A549 (cell line): Measurements from ENCODE around the gene ANXA3. TPM values are rescaled to one million over a fixed set of nuclear protein-coding genes. Genes with fewer than 3 reads are reported as not detected.

ENCODE experiments used
- ATAC-seq, 2 experiments: fragments of 200-7000 bp in 1 of 2; fragments of >200 bp in 1 of 2; cut with Nextera tagmentation in 1 of 2; cut with Tn5 transposase in 1 of 2; 3 replicates each; pipeline versions ENCODE4 v1.8.0 to v1.9.1; 2018 to 2020; ENCODE audit warnings: mild to moderate bottlenecking in 1 of 2, moderate library complexity in 1 of 2
- CTCF ChIA-PET: fragments of 300-600 bp; sonication (Branson Sonifier 250); formaldehyde crosslinking; extraction: SDS; loops from one replicate; lab custom pipeline; 2021; ENCODE audit warnings: antibody characterized with exemption, inconsistent platforms; lab: Yijun Ruan, JAX
- POLR2A ChIA-PET: fragments of 350-600 bp; formaldehyde crosslinking; extraction: SDS; loops from one replicate; lab custom pipeline; 2021; ENCODE audit warnings: antibody characterized with exemption, inconsistent platforms; lab: Yijun Ruan, JAX
- DNase-seq, 2 experiments: peaks; one replicate each; pipeline versions ENCODE4 v3.0.0 to v3.0.0-alpha.2; 2011 to 2016; ENCODE audit warnings: low read depth in 1 of 2, low spot score in 1 of 2
- FAIRE-seq: peaks from 2 replicates; lab custom pipeline; 2011; peaks lifted over from hg19 to GRCh38; lab: Jason Lieb, UNC
- H3K27ac ChIP-seq, 2 experiments: fragments of >200 bp; sonication (Bioruptor Twin); formaldehyde crosslinking; 3 replicates each; pipeline ENCODE4 v1.5.1; 2016 to 2017
- H3K4me1 ChIP-seq: fragments of >200 bp; sonication (Bioruptor Twin); formaldehyde crosslinking; 3 replicates; pipeline ENCODE4 v1.6.1; 2016
- H3K4me2 ChIP-seq: fragments of >200 bp; sonication (Bioruptor Twin); formaldehyde crosslinking; 3 replicates; pipeline ENCODE4 v1.6.1; 2016
- H3K4me3 ChIP-seq: fragments of >200 bp; sonication (Bioruptor Twin); formaldehyde crosslinking; 3 replicates; pipeline ENCODE4 v1.5.1; 2016
- H3K9me3 ChIP-seq: fragments of >200 bp; sonication (Bioruptor Twin); formaldehyde crosslinking; 3 replicates; pipeline ENCODE4 v1.6.1; 2016
- BHLHE40 ChIP-seq: IDR thresholded peaks from 2 replicates; pipeline ENCODE4 v1.6.1; 2012; ENCODE audit warnings: low read depth, low read length, inconsistent platforms
- CBX2 ChIP-seq: fragments of 200-600 bp; sonication (generic); IDR thresholded peaks from 2 replicates; pipeline ENCODE4 v1.6.1; 2016; ENCODE audit warnings: low read depth, mild to moderate bottlenecking, borderline replicate concordance
- EP300 ChIP-seq, 2 experiments: fragments of >200 bp; sonication (Bioruptor Twin); formaldehyde crosslinking; IDR thresholded peaks; 2 replicates in 1 of 2; 3 replicates in 1 of 2; pipeline ENCODE4 v1.6.1; 2016 to 2017
- FOSB ChIP-seq: fragments of 250-450 bp; sonication (Bioruptor Pico); IDR thresholded peaks from 2 replicates; pipeline ENCODE4 v1.5.0; 2020; ENCODE audit warnings: mild to moderate bottlenecking, moderate library complexity
- FOSL2 ChIP-seq, 2 experiments: fragments of 450-650 bp in 1 of 2; fragments of >200 bp in 1 of 2; sonication (Bioruptor Twin) in 1 of 2; formaldehyde crosslinking; IDR thresholded peaks; 2 replicates each; pipeline versions ENCODE4 v1.5.0 to v1.6.1; 2016 to 2020; ENCODE audit warnings: mild to moderate bottlenecking in 1 of 2, moderate library complexity in 1 of 2
- FOXS1 ChIP-seq: fragments of 250-450 bp; sonication (Bioruptor Pico); IDR thresholded peaks from 2 replicates; pipeline ENCODE4 v1.5.0; 2020; ENCODE audit warnings: mild to moderate bottlenecking, moderate library complexity
- KDM1A ChIP-seq: fragments of 200-600 bp; sonication (generic); IDR thresholded peaks from 2 replicates; pipeline ENCODE4 v1.6.1; 2016; ENCODE audit warnings: low read depth, mild to moderate bottlenecking
- NFE2L2 ChIP-seq: fragments of 150-350 bp; conservative IDR thresholded peaks from 2 replicates; pipeline ENCODE4 v1.6.1; 2014; ENCODE audit warnings: low read length
- NPAS2 ChIP-seq: fragments of 250-450 bp; sonication (Bioruptor Pico); IDR thresholded peaks from 2 replicates; pipeline ENCODE4 v1.8.0; 2022; ENCODE audit warnings: mild to moderate bottlenecking, moderate library complexity, borderline replicate concordance
- NR3C1 ChIP-seq: fragments of >200 bp; sonication (Bioruptor Twin); formaldehyde crosslinking; IDR thresholded peaks from 3 replicates; pipeline ENCODE4 v1.6.1; 2017
- RAD21 ChIP-seq, 2 experiments: fragments of >200 bp in 1 of 2; sonication (Bioruptor Twin) in 1 of 2; formaldehyde crosslinking in 1 of 2; IDR thresholded peaks in 1 of 2; conservative IDR thresholded peaks in 1 of 2; 2 replicates in 1 of 2; 3 replicates in 1 of 2; pipeline ENCODE4 v1.6.1; 2012 to 2018; ENCODE audit warnings: inconsistent platforms in 1 of 2
- RCOR1 ChIP-seq: fragments of 150-350 bp; IDR thresholded peaks from 2 replicates; pipeline ENCODE4 v1.6.1; 2014; ENCODE audit warnings: antibody characterized with exemption, low read length, low read depth
- SREBF2 ChIP-seq: fragments of 450-650 bp; IDR thresholded peaks from 2 replicates; pipeline ENCODE4 v1.6.1; 2014; ENCODE audit warnings: mild to moderate bottlenecking, moderate library complexity
- TFCP2L1 ChIP-seq: fragments of 250-450 bp; sonication (Bioruptor Pico); IDR thresholded peaks from 2 replicates; pipeline ENCODE4 v1.5.0; 2021; ENCODE audit warnings: mild to moderate bottlenecking
- ZFP36 ChIP-seq: fragments of 450-650 bp; IDR thresholded peaks from 2 replicates; pipeline ENCODE4 v1.6.1; 2014; ENCODE audit warnings: borderline replicate concordance; ENCODE audit not compliant: partially characterized antibody
- ZSCAN20 ChIP-seq: fragments of 250-450 bp; sonication (Bioruptor Pico); IDR thresholded peaks from 2 replicates; pipeline ENCODE4 v1.8.0; 2022; ENCODE audit warnings: mild to moderate bottlenecking, moderate library complexity
- WGBS: methylation state at CpG from one replicate; pipeline ENCODE4 v1.1.6; 2017; ENCODE audit errors: missing lambda C conversion rate; 5-methylcytosine and 5-hydroxymethylcytosine counted together
- polyA plus RNA-seq, 4 experiments: library from polyadenylated mRNA; depleted of rRNA in 3 of 4; stranded (reverse); fragments of >200 nt; fragmentation: RNase III in 1 of 4; extraction: RNeasy Plus Mini Kit Qiagen cat#74134 plus additional on column Dnase treatment in 1 of 4; gene quantifications; 2 replicates in 3 of 4; 3 replicates in 1 of 4; pipeline ENCODE4 v1.2.3, GENCODE V29; 2011 to 2017
- TF ChIP-seq, protein P1 (sequence below): IDR thresholded peaks from 2 replicates; pipeline ENCODE4 v1.6.1; 2012
- TF ChIP-seq, protein P2 (sequence below): fragments of 200-600 bp; sonication (generic); IDR thresholded peaks from 2 replicates; pipeline ENCODE4 v1.6.1; 2016; ENCODE audit warnings: antibody characterized with exemption, mild to moderate bottlenecking, moderate library complexity
- TF ChIP-seq, protein P3 (sequence below): IDR thresholded peaks from 2 replicates; pipeline ENCODE4 v1.6.1; 2012; ENCODE audit warnings: low read depth, borderline replicate concordance
- TF ChIP-seq, protein P4 (sequence below): fragments of >200 bp; sonication (Bioruptor Twin); formaldehyde crosslinking; IDR thresholded peaks from 2 replicates; pipeline ENCODE4 v1.6.1; 2016
- TF ChIP-seq, protein P5 (sequence below): fragments of >200 bp; sonication (Bioruptor Twin); formaldehyde crosslinking; IDR thresholded peaks from 3 replicates; pipeline ENCODE4 v1.5.1; 2016
- TF ChIP-seq, protein P6 (sequence below): fragments of >200 bp; sonication (Bioruptor Twin); formaldehyde crosslinking; IDR thresholded peaks from 3 replicates; pipeline ENCODE4 v1.6.1; 2016

ANXA3 gene
- polyA plus RNA-seq, 2 of the 4 experiments (the other 2 are of a cell fraction) = 126 to 134 TPM

DNA sequence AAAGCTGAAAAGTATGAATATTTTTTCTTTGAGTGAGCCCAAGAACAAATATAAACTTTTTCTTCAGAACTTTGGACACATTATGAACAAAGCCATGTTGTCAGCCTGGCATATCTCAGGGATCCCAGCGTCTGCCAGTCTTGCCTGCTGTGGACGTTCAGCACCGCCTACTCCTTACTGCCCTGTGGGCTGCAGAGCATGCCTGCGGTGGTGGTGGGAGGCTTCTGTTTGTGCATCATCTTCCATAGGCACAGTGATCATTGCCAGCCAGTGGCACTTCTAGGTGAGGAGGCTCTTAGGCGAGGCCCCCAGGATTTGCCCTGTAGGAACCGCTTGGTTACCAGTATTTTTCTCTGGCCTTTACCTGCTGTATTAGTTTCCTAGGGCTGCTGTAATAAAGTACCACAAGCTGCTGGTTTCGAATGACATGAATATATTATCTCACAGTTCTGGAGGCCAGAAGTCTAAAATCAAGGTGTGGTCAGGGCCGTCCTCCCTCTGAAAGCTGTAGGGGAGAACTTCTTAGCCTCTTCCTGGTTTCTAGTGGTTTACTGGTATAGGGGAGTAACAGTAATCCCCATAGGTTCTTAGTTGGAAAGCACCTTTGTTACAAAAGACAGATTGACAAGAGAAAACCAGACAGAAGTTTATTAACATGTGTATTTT, 15.4 kb downstream of the ANXA3 start:
- 66% methylated on average over 8 of the region's 8 CpGs for WGBS
- CTCF ChIA-PET = interaction anchor here (0.9 kb wide), 1 partner anchor 607 kb away, joined by 4 read pairs; no protein-coding TSS in a partner anchor
- no peak overlapping the region for H3K4me3 ChIP-seq
- H3K27ac ChIP-seq = peak overlapping the region; percentile 79 to 95
- no peaks in the 10 kb centered on the region for H3K9me3 ChIP-seq
- POLR2A ChIA-PET = no interaction called here
- DNase-seq (no peak), ATAC-seq (no peak), FAIRE-seq (no peak)
- TF ChIP-seq, protein P1, sequence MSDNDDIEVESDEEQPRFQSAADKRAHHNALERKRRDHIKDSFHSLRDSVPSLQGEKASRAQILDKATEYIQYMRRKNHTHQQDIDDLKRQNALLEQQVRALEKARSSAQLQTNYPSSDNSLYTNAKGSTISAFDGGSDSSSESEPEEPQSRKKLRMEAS = no peak
- no peak for TF ChIP-seq NFE2L2
- TF ChIP-seq RAD21 (conservative IDR thresholded peaks at IDR 0.05 in 1 of 2, IDR thresholded peaks at IDR 0.05 in 1 of 2) = no peak
- TF ChIP-seq, protein P2, sequence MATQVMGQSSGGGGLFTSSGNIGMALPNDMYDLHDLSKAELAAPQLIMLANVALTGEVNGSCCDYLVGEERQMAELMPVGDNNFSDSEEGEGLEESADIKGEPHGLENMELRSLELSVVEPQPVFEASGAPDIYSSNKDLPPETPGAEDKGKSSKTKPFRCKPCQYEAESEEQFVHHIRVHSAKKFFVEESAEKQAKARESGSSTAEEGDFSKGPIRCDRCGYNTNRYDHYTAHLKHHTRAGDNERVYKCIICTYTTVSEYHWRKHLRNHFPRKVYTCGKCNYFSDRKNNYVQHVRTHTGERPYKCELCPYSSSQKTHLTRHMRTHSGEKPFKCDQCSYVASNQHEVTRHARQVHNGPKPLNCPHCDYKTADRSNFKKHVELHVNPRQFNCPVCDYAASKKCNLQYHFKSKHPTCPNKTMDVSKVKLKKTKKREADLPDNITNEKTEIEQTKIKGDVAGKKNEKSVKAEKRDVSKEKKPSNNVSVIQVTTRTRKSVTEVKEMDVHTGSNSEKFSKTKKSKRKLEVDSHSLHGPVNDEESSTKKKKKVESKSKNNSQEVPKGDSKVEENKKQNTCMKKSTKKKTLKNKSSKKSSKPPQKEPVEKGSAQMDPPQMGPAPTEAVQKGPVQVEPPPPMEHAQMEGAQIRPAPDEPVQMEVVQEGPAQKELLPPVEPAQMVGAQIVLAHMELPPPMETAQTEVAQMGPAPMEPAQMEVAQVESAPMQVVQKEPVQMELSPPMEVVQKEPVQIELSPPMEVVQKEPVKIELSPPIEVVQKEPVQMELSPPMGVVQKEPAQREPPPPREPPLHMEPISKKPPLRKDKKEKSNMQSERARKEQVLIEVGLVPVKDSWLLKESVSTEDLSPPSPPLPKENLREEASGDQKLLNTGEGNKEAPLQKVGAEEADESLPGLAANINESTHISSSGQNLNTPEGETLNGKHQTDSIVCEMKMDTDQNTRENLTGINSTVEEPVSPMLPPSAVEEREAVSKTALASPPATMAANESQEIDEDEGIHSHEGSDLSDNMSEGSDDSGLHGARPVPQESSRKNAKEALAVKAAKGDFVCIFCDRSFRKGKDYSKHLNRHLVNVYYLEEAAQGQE = no peak
- no peak for TF ChIP-seq NPAS2
- no peak for TF ChIP-seq EP300 (IDR thresholded peaks at IDR 0.05)
- no peak for TF ChIP-seq CBX2
- no peak for TF ChIP-seq ZSCAN20 (CRISPR knock-in tag)
- H3K4me1 ChIP-seq = peaks cover 87% of the 10 kb centered on the region
- H3K4me2 ChIP-seq = peak overlapping the region; percentile 90

DNA sequence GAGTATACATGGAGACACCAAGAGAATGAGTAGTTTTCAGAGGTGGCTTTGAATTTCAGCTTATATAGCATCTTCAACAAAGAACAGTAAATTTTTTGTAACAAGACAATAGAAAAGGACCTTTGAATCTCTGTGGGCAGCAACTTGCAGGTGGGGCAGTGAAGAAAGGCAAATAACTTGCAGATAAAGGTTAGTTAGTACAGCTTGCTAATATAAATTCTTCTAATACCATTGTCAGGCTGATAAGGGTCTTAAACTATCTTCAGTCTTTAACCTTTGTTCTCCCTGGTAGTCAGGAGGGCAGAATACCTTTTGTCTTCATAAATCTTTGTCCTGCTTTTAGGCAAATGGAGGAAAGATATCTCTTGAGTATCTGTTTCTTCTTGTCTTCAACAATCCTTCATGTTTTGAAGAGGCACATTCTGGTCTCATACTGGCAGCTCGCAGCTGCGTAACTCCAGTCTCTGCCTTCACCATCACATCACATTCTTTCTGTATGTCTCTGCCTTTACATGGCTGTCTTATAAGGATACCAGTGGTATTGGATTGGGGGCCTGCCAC, 16.0 kb downstream of the ANXA3 start:
- FAIRE-seq (no peak), DNase-seq (no peak), ATAC-seq (no peak)
- H3K4me1 ChIP-seq = peaks cover 81% of the 10 kb centered on the region
- peak overlapping the region; percentile 90 for H3K4me2 ChIP-seq
- TF ChIP-seq, protein P3, sequence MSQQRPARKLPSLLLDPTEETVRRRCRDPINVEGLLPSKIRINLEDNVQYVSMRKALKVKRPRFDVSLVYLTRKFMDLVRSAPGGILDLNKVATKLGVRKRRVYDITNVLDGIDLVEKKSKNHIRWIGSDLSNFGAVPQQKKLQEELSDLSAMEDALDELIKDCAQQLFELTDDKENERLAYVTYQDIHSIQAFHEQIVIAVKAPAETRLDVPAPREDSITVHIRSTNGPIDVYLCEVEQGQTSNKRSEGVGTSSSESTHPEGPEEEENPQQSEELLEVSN = no peak
- TF ChIP-seq, protein P4, sequence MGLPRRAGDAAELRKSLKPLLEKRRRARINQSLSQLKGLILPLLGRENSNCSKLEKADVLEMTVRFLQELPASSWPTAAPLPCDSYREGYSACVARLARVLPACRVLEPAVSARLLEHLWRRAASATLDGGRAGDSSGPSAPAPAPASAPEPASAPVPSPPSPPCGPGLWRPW = no peak
- TF ChIP-seq ZFP36 (no peak), RCOR1 (no peak), NR3C1 (no peak), FOSB (CRISPR knock-in tag) (no peak), KDM1A (no peak), ZSCAN20 (CRISPR knock-in tag) (no peak), FOSL2 (IDR thresholded peaks at IDR 0.05) (no peak), FOSL2 (CRISPR knock-in tag; IDR thresholded peaks at IDR 0.05) (no peak), TFCP2L1 (CRISPR knock-in tag) (no peak), CBX2 (no peak), FOXS1 (no peak), EP300 (IDR thresholded peaks at IDR 0.05) (no peak), BHLHE40 (no peak), SREBF2 (no peak)
- TF ChIP-seq, protein P5, sequence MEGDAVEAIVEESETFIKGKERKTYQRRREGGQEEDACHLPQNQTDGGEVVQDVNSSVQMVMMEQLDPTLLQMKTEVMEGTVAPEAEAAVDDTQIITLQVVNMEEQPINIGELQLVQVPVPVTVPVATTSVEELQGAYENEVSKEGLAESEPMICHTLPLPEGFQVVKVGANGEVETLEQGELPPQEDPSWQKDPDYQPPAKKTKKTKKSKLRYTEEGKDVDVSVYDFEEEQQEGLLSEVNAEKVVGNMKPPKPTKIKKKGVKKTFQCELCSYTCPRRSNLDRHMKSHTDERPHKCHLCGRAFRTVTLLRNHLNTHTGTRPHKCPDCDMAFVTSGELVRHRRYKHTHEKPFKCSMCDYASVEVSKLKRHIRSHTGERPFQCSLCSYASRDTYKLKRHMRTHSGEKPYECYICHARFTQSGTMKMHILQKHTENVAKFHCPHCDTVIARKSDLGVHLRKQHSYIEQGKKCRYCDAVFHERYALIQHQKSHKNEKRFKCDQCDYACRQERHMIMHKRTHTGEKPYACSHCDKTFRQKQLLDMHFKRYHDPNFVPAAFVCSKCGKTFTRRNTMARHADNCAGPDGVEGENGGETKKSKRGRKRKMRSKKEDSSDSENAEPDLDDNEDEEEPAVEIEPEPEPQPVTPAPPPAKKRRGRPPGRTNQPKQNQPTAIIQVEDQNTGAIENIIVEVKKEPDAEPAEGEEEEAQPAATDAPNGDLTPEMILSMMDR = no peak
- TF ChIP-seq, protein P2 = no peak
- TF ChIP-seq, protein P6, sequence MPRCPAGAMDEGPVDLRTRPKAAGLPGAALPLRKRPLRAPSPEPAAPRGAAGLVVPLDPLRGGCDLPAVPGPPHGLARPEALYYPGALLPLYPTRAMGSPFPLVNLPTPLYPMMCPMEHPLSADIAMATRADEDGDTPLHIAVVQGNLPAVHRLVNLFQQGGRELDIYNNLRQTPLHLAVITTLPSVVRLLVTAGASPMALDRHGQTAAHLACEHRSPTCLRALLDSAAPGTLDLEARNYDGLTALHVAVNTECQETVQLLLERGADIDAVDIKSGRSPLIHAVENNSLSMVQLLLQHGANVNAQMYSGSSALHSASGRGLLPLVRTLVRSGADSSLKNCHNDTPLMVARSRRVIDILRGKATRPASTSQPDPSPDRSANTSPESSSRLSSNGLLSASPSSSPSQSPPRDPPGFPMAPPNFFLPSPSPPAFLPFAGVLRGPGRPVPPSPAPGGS = no peak
- CTCF ChIA-PET = interaction anchor here (0.6 kb wide), 1 partner anchor 1514 kb away, joined by 4 read pairs; no protein-coding TSS in a partner anchor
- H3K4me3 ChIP-seq = no peak overlapping the region
- 100% methylated on average over 2 of the region's 2 CpGs for WGBS
- H3K9me3 ChIP-seq = no peaks in the 10 kb centered on the region
- POLR2A ChIA-PET = no interaction called here
- H3K27ac ChIP-seq = peak overlapping the region; percentile 79 to 95
